ENCODE data around the gene LNPEP. TPM values are rescaled to one million over a fixed set of nuclear protein-coding genes. Genes with fewer than 3 reads are reported as not detected.

The LNPEP gene
- total RNA-seq, 1 donor from 2014 or later = 33.9 TPM

- Histone ChIP-seq H3K27ac (no peak overlapping the region), H3K27me3 (no peaks in the 10 kb centered on the region), H3K4me1 (no peaks in the 10 kb centered on the region), H3K4me3 (no peak overlapping the region), H3K9me3 (no peaks in the 10 kb centered on the region), H3K36me3 (peaks cover 0 to 2% of the 10 kb centered on the region in 2 donors)
- no peak for DNase-seq (ENCODE audit: extremely low spot score in 2 of 2)
- TF ChIP-seq POLR2AphosphoS5 (IDR thresholded peaks at IDR 0.05; ENCODE audit: insufficient read depth in 1 of 2, low read depth in 1 of 2) (no peak), POLR2A (IDR thresholded peaks at IDR 0.05) (no peak)
- TF ChIP-seq, protein P1, sequence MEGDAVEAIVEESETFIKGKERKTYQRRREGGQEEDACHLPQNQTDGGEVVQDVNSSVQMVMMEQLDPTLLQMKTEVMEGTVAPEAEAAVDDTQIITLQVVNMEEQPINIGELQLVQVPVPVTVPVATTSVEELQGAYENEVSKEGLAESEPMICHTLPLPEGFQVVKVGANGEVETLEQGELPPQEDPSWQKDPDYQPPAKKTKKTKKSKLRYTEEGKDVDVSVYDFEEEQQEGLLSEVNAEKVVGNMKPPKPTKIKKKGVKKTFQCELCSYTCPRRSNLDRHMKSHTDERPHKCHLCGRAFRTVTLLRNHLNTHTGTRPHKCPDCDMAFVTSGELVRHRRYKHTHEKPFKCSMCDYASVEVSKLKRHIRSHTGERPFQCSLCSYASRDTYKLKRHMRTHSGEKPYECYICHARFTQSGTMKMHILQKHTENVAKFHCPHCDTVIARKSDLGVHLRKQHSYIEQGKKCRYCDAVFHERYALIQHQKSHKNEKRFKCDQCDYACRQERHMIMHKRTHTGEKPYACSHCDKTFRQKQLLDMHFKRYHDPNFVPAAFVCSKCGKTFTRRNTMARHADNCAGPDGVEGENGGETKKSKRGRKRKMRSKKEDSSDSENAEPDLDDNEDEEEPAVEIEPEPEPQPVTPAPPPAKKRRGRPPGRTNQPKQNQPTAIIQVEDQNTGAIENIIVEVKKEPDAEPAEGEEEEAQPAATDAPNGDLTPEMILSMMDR (IDR thresholded peaks at IDR 0.05) = no peak
- intact Hi-C loops (cut with DNase I) = no loop called here
Observed at GRCh38 chr5:96920744-96921355, 15.0 kb upstream of the LNPEP start.

GRCh38 chr5:96922499-96923244, 13.2 kb upstream of the LNPEP start:
- TF ChIP-seq POLR2AphosphoS5 (IDR thresholded peaks at IDR 0.05; ENCODE audit: insufficient read depth in 1 of 2, low read depth in 1 of 2) (no peak), POLR2A (IDR thresholded peaks at IDR 0.05) (no peak)
- TF ChIP-seq, protein P1 (IDR thresholded peaks at IDR 0.05) = no peak
- no peaks in the 10 kb centered on the region for H3K36me3 ChIP-seq

DNA sequence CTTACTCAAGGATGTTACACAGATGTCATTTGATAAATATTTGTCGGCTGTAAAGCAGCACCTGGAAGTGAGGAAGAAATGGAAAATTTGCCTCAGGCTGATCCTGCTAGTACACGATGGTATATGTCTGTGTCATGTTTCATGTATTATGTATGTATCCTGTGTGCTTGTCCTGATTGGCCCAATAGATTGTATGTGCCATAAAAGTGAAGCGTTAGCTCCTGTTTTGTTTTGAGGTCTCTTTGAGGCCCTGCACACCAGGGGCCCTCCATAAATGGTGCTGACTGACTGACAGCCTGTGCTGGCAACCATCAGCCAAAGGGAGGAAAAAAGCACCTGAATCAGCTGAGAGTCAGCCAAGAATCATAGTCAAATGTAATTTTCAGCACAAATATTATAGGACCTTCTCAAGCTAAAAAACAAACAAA, 11.8 kb upstream of the LNPEP start:
- no peak overlapping the region for H3K27ac ChIP-seq
- H3K4me3 ChIP-seq = no peak overlapping the region
- no peaks in the 10 kb centered on the region for H3K4me1 ChIP-seq
- H3K36me3 ChIP-seq = no peaks in the 10 kb centered on the region
- H3K27me3 ChIP-seq = no peaks in the 10 kb centered on the region
- TF ChIP-seq POLR2A (IDR thresholded peaks at IDR 0.05) = no peak
- TF ChIP-seq, protein P1 (IDR thresholded peaks at IDR 0.05) = no peak
- no peak for TF ChIP-seq POLR2AphosphoS5 (IDR thresholded peaks at IDR 0.05; ENCODE audit: insufficient read depth in 1 of 2, low read depth in 1 of 2)
- intact Hi-C loops (cut with DNase I) = no loop called here
- no peak for DNase-seq (ENCODE audit: extremely low spot score in 2 of 2)
- no peaks in the 10 kb centered on the region for H3K9me3 ChIP-seq

More at GRCh38 chr5:96922499-96923244, 13.2 kb upstream of the LNPEP start:
- no peaks in the 10 kb centered on the region for H3K4me1 ChIP-seq
- H3K9me3 ChIP-seq = no peaks in the 10 kb centered on the region
- no peak overlapping the region for H3K27ac ChIP-seq
- intact Hi-C loops (cut with DNase I) = no loop called here
- DNase-seq (ENCODE audit: extremely low spot score in 2 of 2) = no peak
- H3K27me3 ChIP-seq = no peaks in the 10 kb centered on the region
- no peak overlapping the region for H3K4me3 ChIP-seq

- Histone ChIP-seq H3K9me3 (no peaks in the 10 kb centered on the region), H3K27me3 (no peaks in the 10 kb centered on the region), H3K36me3 (no peaks in the 10 kb centered on the region), H3K4me1 (no peaks in the 10 kb centered on the region), H3K27ac (no peak overlapping the region), H3K4me3 (no peak overlapping the region)
- DNase-seq (ENCODE audit: extremely low spot score in 2 of 2) = no peak
- TF ChIP-seq POLR2AphosphoS5 (IDR thresholded peaks at IDR 0.05; ENCODE audit: insufficient read depth in 1 of 2, low read depth in 1 of 2) (no peak), POLR2A (IDR thresholded peaks at IDR 0.05) (no peak)
- TF ChIP-seq, protein P1 (IDR thresholded peaks at IDR 0.05) = no peak
- intact Hi-C loops (cut with DNase I) = no loop called here
Observed at GRCh38 chr5:96926276-96926675, 9.6 kb upstream of the LNPEP start.

DNA sequence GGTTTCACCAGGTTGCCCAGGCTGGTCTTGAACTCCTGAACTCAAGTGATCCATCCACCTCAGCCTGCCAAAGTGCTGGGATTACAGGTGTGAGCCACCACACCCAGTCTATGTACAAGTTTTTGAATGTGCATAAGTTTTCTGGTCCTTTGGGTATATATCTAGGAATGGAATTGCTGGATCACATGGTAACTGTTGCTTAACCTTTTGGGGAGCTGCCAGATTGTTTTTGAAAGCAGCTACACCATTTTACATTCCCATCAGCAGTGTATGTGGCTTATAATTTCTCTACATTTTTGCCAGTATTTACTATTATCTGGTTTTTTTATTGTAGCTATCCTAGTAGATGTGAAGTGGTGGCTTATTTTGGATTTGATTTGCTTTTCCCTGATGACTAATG, 8.9 kb upstream of the LNPEP start:
- no peak overlapping the region for H3K27ac ChIP-seq
- intact Hi-C loops (cut with DNase I) = no loop called here
- TF ChIP-seq, protein P1 (IDR thresholded peaks at IDR 0.05) = no peak
- H3K36me3 ChIP-seq = no peaks in the 10 kb centered on the region
- no peaks in the 10 kb centered on the region for H3K27me3 ChIP-seq
- no peaks in the 10 kb centered on the region for H3K9me3 ChIP-seq
- H3K4me3 ChIP-seq = no peak overlapping the region
- no peaks in the 10 kb centered on the region for H3K4me1 ChIP-seq
- DNase-seq (ENCODE audit: extremely low spot score in 2 of 2) = no peak

All from vagina (tissue), 2 donors.